Activated naive CD4-positive, alpha-beta T cell treated with anti-CD3 and anti-CD28 coated beads, Interleukin-2, amount 10 ng/mL, durations not matched to agents 7 days and 5 days (primary cell): ENCODE data around the gene CLC.

ENCODE experiments used
- CTCF ChIA-PET: fragments of 350-600 bp; sonication (Branson Sonifier 250); formaldehyde crosslinking; loops from one replicate; lab custom pipeline; 2021; ENCODE audit warnings: antibody characterized with exemption; lab: Charles Lee
- DNase-seq: peaks from one replicate; pipeline ENCODE4 v3.0.0-alpha.2; 2020
- H3K27ac Mint-ChIP-seq: one replicate; pipeline ENCODE4 v1.8.0; 2021; ENCODE audit warnings: mild to moderate bottlenecking, moderate library complexity, mixed read lengths
- H3K27me3 Mint-ChIP-seq: one replicate; pipeline ENCODE4 v1.8.0; 2021; ENCODE audit warnings: mild to moderate bottlenecking, mixed read lengths
- H3K36me3 Mint-ChIP-seq: one replicate; pipeline ENCODE4 v1.8.0; 2021; ENCODE audit warnings: mixed read lengths
- H3K4me1 Mint-ChIP-seq: one replicate; pipeline ENCODE4 v1.8.0; 2021; ENCODE audit warnings: mixed read lengths
- H3K4me3 Mint-ChIP-seq: one replicate; pipeline ENCODE4 v1.8.0; 2021; ENCODE audit warnings: mild to moderate bottlenecking, moderate library complexity, mixed read lengths
- H3K9me3 Mint-ChIP-seq: one replicate; pipeline ENCODE4 v1.8.0; 2021; ENCODE audit warnings: mixed read lengths

The CLC gene

GRCh38 chr19:39684267-39684666 lies 53.6 kb downstream of the CLC start:
- no peak overlapping the region for H3K4me3 Mint-ChIP-seq
- CTCF ChIA-PET, result no interaction called here
- H3K27me3 Mint-ChIP-seq, result no peaks in the 10 kb centered on the region
- H3K9me3 Mint-ChIP-seq, result peaks cover 3% of the 10 kb centered on the region
- H3K4me1 Mint-ChIP-seq, result peaks cover 32% of the 10 kb centered on the region
- no peak overlapping the region for H3K27ac Mint-ChIP-seq
- DNase-seq, result no peak
- peaks cover 14% of the 10 kb centered on the region for H3K36me3 Mint-ChIP-seq

GRCh38 chr19:39681416-39681815 lies 56.4 kb downstream of the CLC start:
- CTCF ChIA-PET, result no interaction called here
- H3K27me3 Mint-ChIP-seq, result no peaks in the 10 kb centered on the region
- no peak overlapping the region for H3K4me3 Mint-ChIP-seq
- H3K4me1 Mint-ChIP-seq, result peaks cover 47% of the 10 kb centered on the region
- H3K36me3 Mint-ChIP-seq, result peaks cover 11% of the 10 kb centered on the region
- DNase-seq, result no peak
- H3K9me3 Mint-ChIP-seq, result no peaks in the 10 kb centered on the region
- H3K27ac Mint-ChIP-seq, result peak overlapping the region; percentile 17
